Urothelium cell line (cell line): ENCODE measurements around the gene TOP1.
"Not testable (repeated sequence)": the region's sequence is repeated elsewhere in the genome, so short reads cannot be mapped to it uniquely, and the experiment has no call there.

Source experiments
- DNase-seq: peaks from one replicate; pipeline ENCODE4 v3.0.0; 2011; ENCODE audit warnings: low spot score, mixed read lengths
- FAIRE-seq: peaks from 2 replicates; lab custom pipeline; 2011; peaks lifted over from hg19 to GRCh38; lab: Jason Lieb, UNC

Gene TOP1

DNA sequence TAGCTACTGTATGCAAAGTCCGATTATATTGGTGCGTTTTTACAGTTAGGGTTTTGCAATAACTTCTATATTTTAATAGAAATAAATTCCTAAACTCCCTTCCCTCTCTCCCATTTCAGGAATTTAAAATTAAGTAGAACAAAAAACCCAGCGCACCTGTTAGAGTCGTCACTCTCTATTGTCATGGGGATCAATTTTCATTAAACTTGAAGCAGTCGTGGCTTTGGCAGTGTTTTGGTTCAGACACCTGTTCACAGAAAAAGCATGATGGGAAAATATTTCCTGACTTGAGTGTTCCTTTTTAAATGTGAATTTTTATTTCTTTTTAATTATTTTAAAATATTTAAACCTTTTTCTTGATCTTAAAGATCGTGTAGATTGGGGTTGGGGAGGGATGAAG lies 95.0 kb downstream of the TOP1 start:
- FAIRE-seq: no peak
- no peak for DNase-seq

DNA sequence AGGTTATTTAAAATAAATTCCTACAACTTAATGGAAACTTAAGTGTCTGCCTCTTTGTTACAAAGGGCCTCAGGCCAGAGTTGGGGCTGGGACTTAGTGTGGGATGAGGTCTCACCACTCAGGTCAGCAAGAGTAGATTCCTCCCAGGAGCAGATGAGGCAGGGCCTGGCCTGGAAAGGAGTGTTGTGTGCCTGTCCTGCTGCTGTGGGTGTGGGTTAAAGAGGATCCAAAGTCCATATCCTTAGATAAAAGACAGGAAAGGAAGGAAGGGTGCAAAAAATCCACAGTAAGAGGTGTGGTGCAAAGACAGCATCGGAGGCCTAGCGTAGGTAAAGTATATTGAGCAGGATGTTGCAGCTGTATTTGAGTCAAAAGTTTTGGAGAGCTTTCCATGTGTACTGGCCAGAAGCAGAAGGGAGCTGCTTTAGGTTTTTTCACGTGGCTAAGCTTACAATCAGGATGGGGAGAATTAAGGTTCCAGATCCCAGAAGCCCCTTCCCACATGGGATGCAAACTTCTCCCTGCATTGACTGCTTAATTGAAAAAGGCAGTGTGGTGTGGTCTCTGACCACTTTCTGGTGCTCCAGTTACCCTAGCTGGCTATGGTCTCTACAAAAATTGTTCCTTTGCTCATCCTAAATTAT lies 96.0 kb downstream of the TOP1 start:
- DNase-seq: no peak
- FAIRE-seq: no peak

DNA sequence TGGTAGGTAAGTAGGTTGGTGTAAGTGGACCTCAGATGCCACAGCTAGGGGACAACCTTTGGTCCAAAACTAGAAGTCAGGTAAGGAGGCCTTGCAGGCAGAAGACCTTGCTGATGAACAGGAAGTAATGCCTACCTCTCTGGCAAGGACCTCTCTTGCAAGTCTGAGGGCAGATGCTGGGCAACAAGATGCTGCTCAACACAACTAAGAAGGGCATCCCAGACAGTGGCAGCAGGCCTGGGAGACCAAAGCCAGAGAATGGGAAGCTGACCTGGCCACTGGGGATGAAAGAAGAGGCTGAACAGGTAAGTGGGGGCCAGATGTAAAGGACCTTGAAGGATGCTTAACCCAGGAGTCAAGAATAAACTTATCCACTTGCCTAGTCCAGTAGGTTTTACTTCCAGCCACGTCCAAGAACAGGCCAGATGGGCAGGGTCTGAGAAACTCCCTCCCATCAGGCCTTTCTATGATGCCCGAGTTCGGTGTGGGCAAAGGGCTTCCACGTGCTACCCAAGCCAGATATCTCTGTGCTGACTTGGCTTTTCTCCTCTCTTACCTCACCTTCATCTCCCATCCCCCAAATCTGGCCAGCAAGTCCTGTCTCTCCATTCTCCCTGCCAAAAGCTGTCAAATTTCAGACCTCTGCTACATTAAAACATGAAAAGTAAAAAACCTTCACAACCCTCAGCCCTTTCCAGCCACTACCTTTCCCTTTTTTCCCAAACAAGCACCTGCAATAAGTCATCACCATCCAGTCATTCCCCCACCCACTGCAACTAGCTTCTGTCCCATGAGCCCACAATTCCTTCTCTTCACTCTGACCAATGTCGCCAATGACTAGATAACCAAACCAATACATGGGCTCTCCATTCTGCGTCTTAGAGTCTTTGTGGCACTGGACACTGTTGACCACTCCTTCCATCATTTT lies 97.2 kb downstream of the TOP1 start:
- DNase-seq (no peak), FAIRE-seq (no peak)

DNA sequence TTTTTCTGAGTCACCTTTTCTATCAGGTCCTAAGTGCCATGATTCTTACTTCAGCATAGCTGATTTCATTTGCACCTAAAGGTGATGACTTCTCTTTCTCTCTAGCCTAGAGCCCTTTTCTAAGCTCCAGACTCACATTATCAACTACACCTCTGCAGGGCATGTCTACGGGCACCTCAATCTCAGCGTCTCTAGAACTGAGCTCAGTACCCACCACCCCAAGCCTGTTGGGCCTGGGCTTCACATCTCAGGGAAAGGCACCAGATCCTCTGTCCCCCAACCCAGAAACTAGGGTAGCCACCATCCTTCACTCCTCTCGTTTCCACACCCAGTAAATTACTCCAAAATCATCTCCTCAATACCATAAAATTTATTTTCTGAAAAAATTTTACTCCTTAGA lies 98.1 kb downstream of the TOP1 start:
- DNase-seq (no peak), FAIRE-seq (no peak)

DNA sequence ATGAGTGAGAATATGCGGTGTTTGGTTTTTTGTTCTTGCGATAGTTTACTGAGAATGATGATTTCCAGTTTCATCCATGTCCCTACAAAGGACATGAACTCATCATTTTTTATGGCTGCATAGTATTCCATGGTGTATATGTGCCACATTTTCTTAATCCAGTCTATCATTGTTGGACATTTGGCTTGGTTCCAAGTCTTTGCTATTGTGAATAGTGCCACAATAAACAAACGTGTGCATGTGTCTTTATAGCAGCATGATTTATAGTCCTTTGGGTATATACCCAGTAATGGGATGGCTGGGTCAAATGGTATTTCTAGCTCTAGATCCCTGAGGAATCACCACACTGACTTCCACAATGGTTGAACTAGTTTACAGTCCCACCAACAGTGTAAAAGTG lies 99.7 kb downstream of the TOP1 start:
- not testable (repeated sequence) for DNase-seq, FAIRE-seq

DNA sequence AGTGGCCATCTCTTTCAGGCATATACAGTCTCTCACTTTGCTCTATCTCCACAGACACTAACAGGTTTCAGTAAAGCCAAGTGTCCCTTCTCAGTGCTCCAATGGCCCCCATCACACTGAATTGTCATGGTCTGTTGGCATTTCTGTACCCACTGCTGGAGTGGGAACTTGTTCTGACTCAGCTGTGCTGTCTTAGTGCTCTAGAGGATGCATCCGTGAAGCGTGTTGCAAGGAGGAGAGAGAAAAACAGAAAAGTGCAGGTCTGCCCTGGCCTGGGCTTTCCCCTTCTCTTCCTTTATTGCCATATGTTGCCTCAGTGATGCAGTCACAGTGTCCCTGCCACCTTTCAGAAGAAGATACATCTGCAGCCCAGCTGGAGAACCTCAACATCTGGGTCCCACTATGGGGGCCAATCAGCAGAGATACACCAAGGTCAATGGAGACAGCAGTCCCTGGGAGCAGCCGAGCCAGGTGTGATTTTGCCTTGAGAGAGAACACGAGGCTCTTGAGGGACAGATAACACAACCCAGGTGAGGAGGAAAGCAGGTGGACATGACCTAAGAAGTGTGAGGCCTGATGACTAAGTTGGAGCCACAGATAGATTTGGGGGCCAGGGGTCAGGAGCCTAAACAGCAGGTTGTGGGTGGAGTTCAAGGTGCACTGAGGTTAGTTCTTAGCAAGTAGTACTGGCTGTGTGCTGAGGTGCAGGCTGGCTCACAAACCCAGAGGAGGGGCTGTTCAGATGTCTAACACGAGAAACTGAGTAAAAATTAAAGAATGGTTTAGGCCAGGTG lies 103.2 kb downstream of the TOP1 start:
- FAIRE-seq (no peak), DNase-seq (no peak)

DNA sequence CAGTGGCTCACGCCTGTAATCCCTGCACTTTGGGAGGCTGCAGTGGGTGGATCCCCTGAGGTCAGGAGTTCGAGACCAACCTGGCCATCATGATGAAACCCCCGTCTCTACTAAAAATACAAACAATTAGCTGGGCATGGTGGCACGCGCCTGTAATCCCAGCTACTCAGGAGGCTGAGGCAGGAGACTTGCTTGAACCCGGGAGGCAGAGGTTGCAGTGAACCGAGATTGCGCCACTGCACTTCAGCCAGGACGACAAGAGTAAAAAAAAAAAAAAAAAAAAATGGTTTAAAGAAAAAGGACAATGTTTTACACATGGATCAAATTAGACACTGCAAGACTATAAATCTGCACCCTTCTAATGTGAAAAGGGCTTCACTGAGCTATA lies 103.8 kb downstream of the TOP1 start:
- FAIRE-seq, DNase-seq: not testable (repeated sequence)

DNA sequence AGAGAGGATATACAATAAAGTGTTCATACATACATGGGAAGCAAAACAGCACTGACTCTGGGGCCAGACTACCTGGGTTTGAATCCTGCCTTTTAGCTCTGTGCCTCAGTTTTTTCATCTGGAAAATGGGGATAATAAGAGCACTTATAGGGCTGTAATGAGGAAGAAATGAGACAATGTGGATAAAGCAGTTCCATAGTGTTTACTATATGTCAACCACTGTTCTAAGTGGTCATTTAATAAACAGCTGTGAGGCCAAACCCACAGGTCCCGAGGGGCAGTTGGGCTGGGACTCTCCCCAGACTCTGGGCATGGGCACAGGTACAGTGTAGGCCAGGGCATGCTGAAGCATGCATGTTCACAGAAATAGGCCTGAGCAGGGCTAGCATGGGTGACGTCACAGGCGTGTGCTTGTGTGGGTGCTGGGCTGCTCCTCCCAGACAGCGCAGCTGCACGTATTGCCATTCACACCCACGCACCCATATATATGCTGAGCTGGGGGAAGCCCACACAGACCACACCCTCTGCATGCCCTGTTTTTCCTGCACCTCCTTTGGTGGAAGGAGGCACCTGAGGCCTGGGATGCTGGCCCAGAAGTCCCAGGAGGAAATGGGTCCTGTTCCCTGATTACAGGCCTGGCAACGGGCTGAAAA lies 105.2 kb downstream of the TOP1 start:
- DNase-seq (no peak), FAIRE-seq (no peak)

DNA sequence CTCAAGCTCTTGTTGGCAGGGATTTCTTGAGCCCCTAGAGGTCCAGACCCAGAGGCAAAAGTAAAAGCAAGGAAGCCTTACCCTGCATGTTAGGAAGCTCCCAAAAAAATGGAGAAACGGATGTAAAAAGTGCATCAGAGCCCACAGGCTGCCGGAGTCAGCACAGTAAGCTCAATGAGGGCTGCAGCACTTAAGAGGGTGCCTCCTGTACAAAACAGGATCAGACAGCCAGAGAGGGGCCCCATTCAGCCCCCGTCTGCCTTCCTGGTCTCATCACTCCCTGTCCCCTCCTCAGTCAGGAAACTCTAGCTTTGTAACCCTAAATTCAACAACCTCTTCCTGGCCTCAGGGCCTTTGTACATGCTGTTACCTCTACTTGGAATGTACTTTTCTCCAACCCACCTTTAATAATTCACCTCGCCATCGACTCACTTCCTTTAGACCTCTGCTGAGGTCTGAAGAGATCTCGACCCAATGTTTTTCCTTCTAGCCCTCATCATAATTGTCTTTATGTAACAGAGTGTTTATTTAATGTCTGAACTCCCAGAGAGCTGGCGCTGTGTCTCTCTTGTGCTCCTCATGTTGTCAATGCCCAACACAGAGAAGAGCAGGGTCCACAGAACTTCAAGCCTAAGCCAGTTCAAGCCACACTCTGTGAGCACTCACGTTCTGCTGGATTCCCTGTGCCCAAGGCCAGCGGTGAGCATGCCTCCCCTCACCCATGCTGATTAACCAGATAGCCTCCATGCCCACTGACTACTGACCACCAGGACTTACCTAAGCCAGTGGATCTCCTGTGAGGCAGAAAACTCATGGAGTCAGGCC lies 106.0 kb downstream of the TOP1 start:
- no peak for FAIRE-seq

DNA sequence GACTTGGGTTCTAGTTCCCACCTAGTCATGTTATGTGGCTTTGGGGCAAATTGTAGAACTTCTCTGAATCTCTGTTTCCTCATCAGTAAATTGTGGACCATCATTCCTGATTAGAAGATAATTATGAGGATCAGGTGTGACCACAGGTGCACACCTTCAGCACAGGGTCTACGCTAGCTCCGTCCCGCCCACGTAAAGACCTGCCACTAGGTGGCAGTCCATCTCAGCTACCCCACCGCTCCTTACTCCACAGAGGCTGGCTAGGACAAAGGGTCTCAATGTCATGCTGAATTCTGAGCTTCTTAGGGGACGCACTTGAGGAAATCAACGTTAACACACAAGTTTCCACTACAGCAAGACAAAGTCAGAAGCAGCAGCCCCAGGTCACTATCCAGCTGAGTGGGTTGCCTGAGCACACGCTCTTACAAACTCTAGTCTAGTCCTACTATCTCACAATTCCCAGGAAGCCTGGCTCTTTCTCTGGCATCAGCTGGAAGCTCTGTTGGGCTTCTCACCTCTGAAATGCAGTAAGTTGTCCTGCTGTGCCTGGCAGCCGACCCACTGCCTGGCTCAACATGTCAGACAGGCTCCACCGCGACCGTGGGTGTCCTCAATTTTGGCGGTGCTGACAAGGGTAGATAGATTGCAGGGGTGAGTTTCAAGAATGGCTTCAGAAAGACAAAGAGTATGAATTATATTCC lies 106.7 kb downstream of the TOP1 start:
- FAIRE-seq (peak; percentile 72), DNase-seq (peak; percentile 75)

More for the DNA sequence above, 106.0 kb downstream of the TOP1 start:
- no peak for DNase-seq

DNA sequence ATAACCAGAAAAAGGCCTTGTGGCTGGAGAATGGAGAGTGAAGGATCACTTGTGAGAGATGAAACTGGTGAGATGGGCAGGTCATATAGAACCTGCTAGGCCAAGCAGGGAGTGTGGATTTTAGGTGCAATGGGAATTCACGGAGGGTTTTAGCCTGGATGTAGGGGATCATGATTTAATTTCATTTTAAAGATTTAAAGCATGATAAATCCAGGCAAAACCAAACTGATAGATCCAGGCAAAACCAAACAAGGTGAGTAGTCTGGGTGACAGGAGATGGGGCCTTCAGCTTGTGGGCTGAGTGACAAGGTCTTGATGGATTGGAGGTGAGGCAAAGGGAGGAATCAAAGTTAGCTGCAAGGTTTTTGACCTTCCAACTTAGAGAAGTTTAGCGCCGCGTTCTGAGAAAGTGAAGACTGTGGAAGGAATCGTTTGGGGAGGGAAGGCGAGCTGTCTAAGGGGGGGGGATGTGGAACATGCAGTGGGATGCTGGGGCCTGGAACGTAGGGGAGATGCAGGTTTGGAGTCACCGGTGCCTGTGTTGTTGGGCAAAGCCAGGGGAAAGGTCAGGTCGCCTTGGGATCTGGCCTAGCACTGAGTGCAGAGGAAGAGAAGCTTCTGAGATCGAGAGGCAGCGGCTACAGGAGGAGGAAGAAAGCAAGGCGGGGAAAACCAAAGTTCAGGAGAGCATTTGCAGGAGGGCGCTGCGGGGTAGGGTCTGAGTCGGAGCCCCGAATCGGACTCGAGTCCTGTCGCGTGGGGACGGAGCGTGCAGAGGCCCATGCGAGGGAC lies 107.5 kb downstream of the TOP1 start:
- no peak for FAIRE-seq

DNA sequence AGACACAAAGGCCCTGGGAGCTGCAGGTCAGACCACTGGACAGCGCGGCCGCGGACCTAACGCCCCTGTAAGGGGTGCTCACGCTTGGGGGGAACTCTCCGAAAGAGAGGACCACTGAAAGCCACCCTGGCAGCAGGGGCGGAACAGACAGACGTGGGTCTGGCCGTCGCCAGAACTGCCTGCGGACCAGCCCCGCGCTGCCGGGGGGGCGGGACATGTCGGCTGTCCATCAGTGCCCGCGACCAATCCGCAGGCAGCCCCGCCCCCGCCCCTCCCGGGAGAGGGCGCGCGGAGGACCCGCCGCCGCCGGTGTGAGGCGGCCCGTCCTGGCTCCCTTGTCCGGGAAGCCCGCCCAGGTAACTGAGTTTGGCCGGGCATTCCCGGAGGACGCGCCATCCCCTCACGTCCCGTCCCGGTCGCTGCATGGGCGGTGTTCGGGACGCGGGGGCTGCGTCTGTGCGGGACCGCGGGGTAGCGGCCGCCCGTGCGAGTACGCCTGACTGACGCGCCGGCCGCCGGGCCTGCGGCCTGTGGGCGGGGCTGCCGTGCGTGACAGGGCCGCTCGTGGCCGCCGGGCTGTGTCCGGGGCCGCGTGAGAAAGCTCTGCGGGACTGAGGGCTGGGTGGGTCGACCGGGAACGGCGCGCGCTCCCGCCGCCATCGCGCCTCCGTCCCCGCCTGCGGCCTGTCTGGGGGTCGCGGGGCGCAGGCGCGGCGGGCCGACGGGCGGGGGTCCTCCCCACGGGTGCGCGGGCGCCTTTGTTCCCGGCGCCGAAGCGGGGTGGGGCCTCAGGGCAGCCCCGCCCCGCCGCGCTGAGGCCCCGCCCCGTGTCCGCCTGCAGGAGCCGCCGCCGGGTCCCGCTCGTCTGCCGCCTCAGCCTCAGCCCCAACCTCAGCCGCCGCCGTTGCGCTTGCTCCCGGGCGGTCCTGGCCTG lies 108.3 kb downstream of the TOP1 start, which contains the start of gene PLCG1:
Gene PLCG1, plus strand, starts transcription at position 864 of the 934 bp plus-strand sequence. CDS start 99 bp downstream, outside the sequence.
- DNase-seq: peak; percentile 99
- FAIRE-seq: peak; percentile 56

More for the DNA sequence above, 107.5 kb downstream of the TOP1 start:
- no peak for DNase-seq

DNA sequence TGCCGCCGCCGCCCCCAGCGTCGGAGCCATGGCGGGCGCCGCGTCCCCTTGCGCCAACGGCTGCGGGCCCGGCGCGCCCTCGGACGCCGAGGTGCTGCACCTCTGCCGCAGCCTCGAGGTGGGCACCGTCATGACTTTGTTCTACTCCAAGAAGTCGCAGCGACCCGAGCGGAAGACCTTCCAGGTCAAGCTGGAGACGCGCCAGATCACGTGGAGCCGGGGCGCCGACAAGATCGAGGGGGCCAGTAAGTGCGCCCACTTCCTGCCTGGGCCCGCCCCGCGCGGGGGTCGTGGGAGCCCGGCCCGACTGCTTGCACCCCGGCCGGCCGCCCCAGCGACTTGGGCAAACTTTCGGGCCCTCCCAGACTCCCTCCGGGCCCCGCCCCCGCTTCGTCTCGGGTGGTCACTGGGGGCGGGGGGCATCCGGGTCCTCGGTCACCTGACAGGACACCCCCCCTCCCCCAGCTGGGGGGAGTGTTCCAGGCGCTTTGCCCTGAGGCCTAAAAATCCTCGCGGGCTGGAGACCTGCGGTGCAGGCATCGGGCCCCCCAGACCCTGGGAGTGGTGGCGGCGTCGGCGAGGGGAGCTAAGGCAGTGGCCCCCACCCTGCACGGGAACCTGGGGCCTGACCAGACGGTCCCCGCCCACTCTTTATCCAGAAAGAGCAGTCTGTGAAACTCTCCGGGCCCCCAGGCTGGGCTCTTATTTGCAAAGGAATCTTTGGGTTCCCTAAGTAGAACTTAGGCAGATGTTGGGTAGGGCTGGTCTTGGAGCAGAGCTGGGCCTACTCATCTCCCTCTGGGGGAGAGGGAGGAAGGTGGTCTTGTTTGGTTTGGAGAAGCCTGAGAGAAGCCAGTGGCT lies 109.2 kb downstream of the TOP1 start:
- FAIRE-seq: no peak
- DNase-seq: peak; percentile 89

DNA sequence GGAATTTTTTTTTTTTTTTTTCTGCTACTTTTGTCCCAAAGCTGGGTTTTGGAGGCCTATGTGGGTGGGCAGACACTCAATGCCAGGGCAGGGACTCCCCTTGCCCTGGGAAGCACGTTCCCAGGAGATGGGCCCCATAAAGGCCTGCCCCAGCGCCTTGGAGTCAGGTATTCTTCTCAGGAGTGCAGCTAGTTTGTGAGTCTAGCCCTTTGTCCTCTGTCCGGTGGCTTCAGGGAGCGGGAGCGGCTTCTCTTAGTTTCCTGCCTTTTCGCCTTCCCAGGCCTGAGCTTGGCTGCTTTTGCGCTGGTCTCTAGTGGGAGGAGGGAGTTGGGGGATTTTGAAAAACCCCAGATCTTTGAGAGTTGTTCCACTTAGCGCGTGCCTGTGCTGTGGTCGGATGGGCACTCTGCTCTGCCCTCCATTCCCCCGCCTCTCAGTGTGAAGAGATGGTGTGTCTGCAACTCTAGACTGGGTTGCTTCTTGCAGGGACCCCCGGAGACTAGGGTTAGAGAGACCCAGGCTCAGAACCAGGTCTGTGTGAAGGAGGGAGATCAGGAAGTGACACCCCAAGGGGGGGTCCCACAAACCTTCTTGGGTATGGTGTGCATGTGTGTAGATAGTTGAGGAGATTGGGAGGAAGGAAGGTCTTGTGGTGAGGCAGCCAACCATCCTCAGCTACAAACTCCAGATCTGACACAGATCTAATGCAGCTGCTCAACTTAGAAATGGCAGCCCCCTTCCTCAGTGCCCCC lies 110.0 kb downstream of the TOP1 start:
- DNase-seq (no peak), FAIRE-seq (no peak)

DNA sequence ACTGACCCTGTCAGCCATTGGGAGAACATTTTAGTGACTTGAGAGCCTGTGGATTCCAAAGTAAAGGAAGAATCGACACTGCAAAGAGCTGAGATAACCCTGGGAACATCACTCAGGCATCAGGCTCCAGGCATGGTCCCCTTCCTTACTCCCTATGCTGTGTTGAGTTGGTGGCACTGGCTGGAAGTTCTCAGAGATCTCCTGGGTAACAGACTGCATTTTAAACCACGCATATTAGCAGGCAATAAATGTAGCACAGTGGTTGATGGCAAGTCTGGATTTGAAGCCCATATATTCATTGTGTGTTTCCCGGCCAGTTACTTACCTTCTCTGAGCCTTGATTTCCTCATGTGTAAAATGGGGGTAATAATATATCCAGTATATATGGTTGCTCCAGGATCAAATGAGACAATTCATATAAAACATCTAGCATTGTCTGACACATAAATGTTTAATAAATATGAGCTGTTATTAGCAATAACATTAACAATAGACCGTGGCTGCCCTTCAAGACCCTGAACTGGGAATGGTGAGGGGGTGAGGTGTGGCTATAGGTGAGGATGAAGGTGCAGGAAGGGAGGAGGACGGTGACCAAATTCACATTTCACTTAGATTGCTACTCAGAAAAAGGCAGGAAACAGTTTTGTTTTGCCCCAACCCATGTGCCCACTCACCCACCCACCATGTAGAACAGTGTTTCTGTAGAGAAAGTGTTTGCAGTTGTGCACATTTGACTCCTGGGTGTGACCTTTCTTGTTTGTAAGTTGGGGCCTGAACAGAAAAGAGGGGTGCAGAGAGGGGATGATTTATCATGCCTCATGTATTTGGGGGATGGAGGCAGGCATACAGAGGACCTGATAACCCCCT lies 110.8 kb downstream of the TOP1 start:
- DNase-seq (no peak), FAIRE-seq (no peak)
